ENCODE results near the gene MCM7. TPM values are rescaled to one million over a fixed set of nuclear protein-coding genes. Genes with fewer than 3 reads are reported as not detected.

Gene MCM7
- total RNA-seq, 4 donors from 2014 or later = 16.6 to 51.3 (median 26.5) TPM

- no peak overlapping the region for H3K4me3 ChIP-seq (replicated peaks in 1 of 3)
- no peak overlapping the region for H3K27ac ChIP-seq
- DNase-seq = no peak
- TF ChIP-seq POLR2A (IDR thresholded peaks at IDR 0.05) (no peak), CTCF (IDR thresholded peaks at IDR 0.05) (no peak)
- WGBS, 2 donors = 96% methylated on average over 5 to 10 of the region's 13 CpGs
- H3K36me3 ChIP-seq = peaks cover 27 to 34% of the 10 kb centered on the region in 2 donors
- no peaks in the 10 kb centered on the region for H3K9me3 ChIP-seq
- H3K4me1 ChIP-seq = no peaks in the 10 kb centered on the region
- intact Hi-C loops (cut with DNase I) = no loop called here
- no peaks in the 10 kb centered on the region for H3K27me3 ChIP-seq
These were observed 10.7 kb upstream of the MCM7 start for GRCh38 chr7:100111914-100112313.

GRCh38 chr7:100111156-100111555, 10.0 kb upstream of the MCM7 start:
- peaks cover 27 to 39% of the 10 kb centered on the region in 2 donors for H3K36me3 ChIP-seq
- DNase-seq = no peak
- no peak for TF ChIP-seq CTCF (IDR thresholded peaks at IDR 0.05)
- no peak for TF ChIP-seq POLR2A (IDR thresholded peaks at IDR 0.05)
- no peaks in the 10 kb centered on the region for H3K4me1 ChIP-seq
- 90 to 97% methylated on average over 7 of the region's 7 CpGs for WGBS, 2 donors
- no peaks in the 10 kb centered on the region for H3K9me3 ChIP-seq
- no peak overlapping the region for H3K27ac ChIP-seq
- no peaks in the 10 kb centered on the region for H3K27me3 ChIP-seq
- intact Hi-C loops (cut with DNase I) = no loop called here
- H3K4me3 ChIP-seq (replicated peaks in 1 of 3) = no peak overlapping the region

- no peak for DNase-seq
- H3K27ac ChIP-seq = no peak overlapping the region
- peaks cover 27 to 45% of the 10 kb centered on the region in 2 donors for H3K36me3 ChIP-seq
- no peaks in the 10 kb centered on the region for H3K9me3 ChIP-seq
- H3K27me3 ChIP-seq = no peaks in the 10 kb centered on the region
- intact Hi-C loops (cut with DNase I) = no loop called here
- TF ChIP-seq CTCF (IDR thresholded peaks at IDR 0.05) (no peak), POLR2A (IDR thresholded peaks at IDR 0.05) (no peak)
- no peaks in the 10 kb centered on the region for H3K4me1 ChIP-seq
- 89 to 90% methylated on average over 12 of the region's 12 CpGs for WGBS, 2 donors
- no peak overlapping the region for H3K4me3 ChIP-seq (replicated peaks in 1 of 3)
These were observed 8.4 kb upstream of the MCM7 start for GRCh38 chr7:100109521-100110163.

- Histone ChIP-seq H3K4me1 (no peaks in the 10 kb centered on the region), H3K27me3 (no peaks in the 10 kb centered on the region), H3K4me3 (replicated peaks in 1 of 3) (no peak overlapping the region), H3K36me3 (peaks cover 27 to 50% of the 10 kb centered on the region in 2 donors), H3K27ac (no peak overlapping the region), H3K9me3 (no peaks in the 10 kb centered on the region)
- WGBS, 2 donors = 85 to 91% methylated on average over 11 of the region's 11 CpGs
- intact Hi-C loops (cut with DNase I) = no loop called here
- DNase-seq = no peak
- TF ChIP-seq CTCF (IDR thresholded peaks at IDR 0.05) (no peak), POLR2A (IDR thresholded peaks at IDR 0.05) (no peak)
These were observed 6.7 kb upstream of the MCM7 start for GRCh38 chr7:100107890-100108289.

- DNase-seq = no peak
- Histone ChIP-seq H3K27me3 (no peaks in the 10 kb centered on the region), H3K36me3 (peaks cover 27 to 44% of the 10 kb centered on the region in 2 donors), H3K4me1 (peaks cover 4 to 5% of the 10 kb centered on the region in 2 donors), H3K4me3 (replicated peaks in 1 of 3) (no peak overlapping the region), H3K9me3 (no peaks in the 10 kb centered on the region), H3K27ac (no peak overlapping the region)
- 87 to 90% methylated on average over 15 to 25 of the region's 25 CpGs for whole genome bisulfite sequencing, 2 donors
- intact Hi-C loops (cut with DNase I) = no loop called here
- TF ChIP-seq POLR2A (IDR thresholded peaks at IDR 0.05) (no peak), CTCF (IDR thresholded peaks at IDR 0.05) (no peak)
These were observed 6.0 kb upstream of the MCM7 start for GRCh38 chr7:100107125-100107737.

Data from thyroid gland (tissue), 4 donors.